ENCODE data around the gene DHX36.

DNA sequence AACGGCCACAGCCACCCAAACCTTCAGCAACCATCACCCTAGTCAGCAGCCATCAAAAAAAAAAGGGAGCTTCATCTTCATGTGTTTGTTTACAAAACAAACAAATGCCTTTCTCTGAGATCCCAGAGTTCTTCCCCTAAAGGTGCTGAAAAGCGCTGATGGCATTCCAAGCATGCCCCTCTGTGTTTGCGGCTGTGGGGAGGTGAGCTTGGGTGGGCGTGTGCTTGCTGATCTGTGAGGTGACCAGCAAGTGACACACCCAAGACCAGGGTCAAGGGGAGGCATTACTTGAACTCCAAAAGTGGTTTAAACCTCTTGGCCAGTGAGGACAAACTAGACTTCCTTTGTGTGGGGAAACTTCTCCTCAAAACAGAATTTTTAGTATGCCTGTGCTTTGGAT lies 81.5 kb downstream of the DHX36 start:
- TF ChIP-seq EZH2 (IDR thresholded peaks at IDR 0.05; ENCODE audit: borderline replicate concordance, low read depth, low read length, poor library complexity, severe bottlenecking), result no peak
- TF ChIP-seq, protein P1, sequence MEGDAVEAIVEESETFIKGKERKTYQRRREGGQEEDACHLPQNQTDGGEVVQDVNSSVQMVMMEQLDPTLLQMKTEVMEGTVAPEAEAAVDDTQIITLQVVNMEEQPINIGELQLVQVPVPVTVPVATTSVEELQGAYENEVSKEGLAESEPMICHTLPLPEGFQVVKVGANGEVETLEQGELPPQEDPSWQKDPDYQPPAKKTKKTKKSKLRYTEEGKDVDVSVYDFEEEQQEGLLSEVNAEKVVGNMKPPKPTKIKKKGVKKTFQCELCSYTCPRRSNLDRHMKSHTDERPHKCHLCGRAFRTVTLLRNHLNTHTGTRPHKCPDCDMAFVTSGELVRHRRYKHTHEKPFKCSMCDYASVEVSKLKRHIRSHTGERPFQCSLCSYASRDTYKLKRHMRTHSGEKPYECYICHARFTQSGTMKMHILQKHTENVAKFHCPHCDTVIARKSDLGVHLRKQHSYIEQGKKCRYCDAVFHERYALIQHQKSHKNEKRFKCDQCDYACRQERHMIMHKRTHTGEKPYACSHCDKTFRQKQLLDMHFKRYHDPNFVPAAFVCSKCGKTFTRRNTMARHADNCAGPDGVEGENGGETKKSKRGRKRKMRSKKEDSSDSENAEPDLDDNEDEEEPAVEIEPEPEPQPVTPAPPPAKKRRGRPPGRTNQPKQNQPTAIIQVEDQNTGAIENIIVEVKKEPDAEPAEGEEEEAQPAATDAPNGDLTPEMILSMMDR (conservative IDR thresholded peaks at IDR 0.05; ENCODE audit: low read depth, low read length), result no peak
